Stimulated activated CD4-positive, alpha-beta T cell treated with anti-CD3 and anti-CD28 coated beads, Interleukin-4, amount 100 ng/mL, for 24 hours (primary cell): ENCODE data around the gene NTMT1.

Experiments used
- DNase-seq: peaks from one replicate; pipeline ENCODE4 v3.0.0-alpha.2; 2020

The NTMT1 gene

DNA sequence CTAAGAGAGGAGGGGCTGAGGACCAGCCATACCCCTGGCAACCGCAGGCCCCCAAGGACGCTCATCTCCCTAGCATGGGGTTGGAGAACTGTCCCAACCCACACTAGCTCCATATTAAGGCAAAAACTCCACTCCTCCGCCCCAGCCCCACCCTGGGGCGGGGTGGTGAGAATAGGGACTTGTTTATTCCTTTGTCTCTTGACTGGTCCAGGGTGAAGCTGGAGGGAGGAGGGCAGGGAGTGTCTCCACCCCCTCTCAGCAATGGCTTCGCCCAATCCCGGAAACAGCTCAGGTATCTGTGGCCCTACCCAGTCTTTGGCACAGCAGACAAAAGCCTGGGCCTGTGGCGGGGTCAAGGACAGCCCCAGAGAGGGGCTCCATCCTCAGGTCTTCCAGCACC lies 56.4 kb downstream of the NTMT1 start:
- DNase-seq, result no peak

DNA sequence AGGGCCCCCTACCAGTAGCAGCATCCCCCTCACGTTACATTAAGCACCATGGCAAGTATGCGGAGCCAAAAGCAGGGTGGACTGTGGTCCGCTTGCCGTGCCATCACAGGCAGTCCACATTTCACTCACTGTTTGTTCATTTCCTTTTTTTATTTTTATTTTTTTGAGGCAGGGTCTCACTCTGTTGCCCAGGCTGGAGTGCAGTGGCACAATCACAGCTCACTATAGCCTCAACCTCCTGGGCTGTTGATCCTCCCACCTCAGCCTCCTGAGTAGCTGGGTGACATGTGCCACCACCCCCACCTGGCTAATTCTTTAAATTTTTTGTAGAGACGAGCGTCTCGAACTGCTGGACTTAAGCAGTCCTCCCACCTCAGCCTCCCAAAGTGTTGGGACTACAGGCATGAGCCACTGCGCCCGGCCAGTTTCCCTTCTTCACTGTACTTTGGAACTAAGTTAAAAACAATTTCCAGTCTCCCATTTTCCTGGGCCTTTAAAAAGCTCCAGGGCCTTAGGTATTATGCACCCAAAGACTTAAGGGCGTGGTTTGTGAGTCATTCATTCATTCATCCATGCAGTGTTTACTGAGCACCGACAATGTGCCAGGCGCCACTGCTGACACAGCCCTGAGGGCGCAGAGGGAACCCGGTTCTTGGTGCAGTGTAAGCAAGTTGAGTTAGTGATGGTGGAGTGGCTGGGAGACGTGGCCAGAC lies 59.4 kb downstream of the NTMT1 start:
- DNase-seq, result no peak
